HepG2 (cell line): ENCODE results near the gene SAMD4B. TPM values are rescaled to one million over a fixed set of nuclear protein-coding genes. Genes with fewer than 3 reads are reported as not detected.
A peak's percentile ranks its signal among the peaks of the same experiment; 100 is the strongest.

ENCODE experiments used
- ESRRA ChIP-seq: sonication (generic); formaldehyde crosslinking; IDR thresholded peaks from 2 replicates; pipeline ENCODE4 v1.5.1; 2020; ENCODE audit warnings: mild to moderate bottlenecking, low read depth, missing genetic modification reagents
- NKX3-1 ChIP-seq: sonication (generic); formaldehyde crosslinking; IDR thresholded peaks from 2 replicates; pipeline ENCODE4 v1.5.0; 2020; ENCODE audit warnings: missing genetic modification reagents
- PHF20 ChIP-seq: sonication (generic); formaldehyde crosslinking; IDR thresholded peaks from 2 replicates; pipeline ENCODE4 v1.5.0; 2020; ENCODE audit warnings: mild to moderate bottlenecking, missing genetic modification reagents
- SRY ChIP-seq: sonication (generic); formaldehyde crosslinking; IDR thresholded peaks from 2 replicates; pipeline ENCODE4 v1.8.0; 2022; ENCODE audit warnings: mild to moderate bottlenecking, missing genetic modification reagents
- ZMYM4 ChIP-seq: sonication (generic); formaldehyde crosslinking; IDR thresholded peaks from 2 replicates; pipeline ENCODE4 v1.8.1; 2023; ENCODE audit warnings: mild to moderate bottlenecking, missing genetic modification reagents
- ZNF274 ChIP-seq: sonication (generic); formaldehyde crosslinking; IDR thresholded peaks from 2 replicates; pipeline ENCODE4 v1.5.1; 2020; ENCODE audit warnings: mild to moderate bottlenecking, missing genetic modification reagents
- ZNF354B ChIP-seq: sonication (generic); formaldehyde crosslinking; IDR thresholded peaks from 2 replicates; pipeline ENCODE4 v1.8.0; 2022; ENCODE audit warnings: mild to moderate bottlenecking, missing genetic modification reagents
- ZNF530 ChIP-seq: sonication (generic); formaldehyde crosslinking; IDR thresholded peaks from 2 replicates; pipeline ENCODE4 v1.5.0; 2020; ENCODE audit warnings: low read depth, mild to moderate bottlenecking, missing genetic modification reagents
- ZNF547 ChIP-seq: sonication (generic); formaldehyde crosslinking; IDR thresholded peaks from 2 replicates; pipeline ENCODE4 v1.5.1; 2020; ENCODE audit warnings: mild to moderate bottlenecking, missing genetic modification reagents
- ZNF556 ChIP-seq: sonication (generic); formaldehyde crosslinking; IDR thresholded peaks from 2 replicates; pipeline ENCODE4 v1.4.0; 2020; ENCODE audit warnings: mild to moderate bottlenecking, missing genetic modification reagents, borderline replicate concordance
- ZNF652 ChIP-seq: IDR thresholded peaks from 2 replicates; pipeline ENCODE4 v1.6.1; 2016; ENCODE audit warnings: low read depth, borderline replicate concordance
- ZNF709 ChIP-seq: sonication (generic); formaldehyde crosslinking; IDR thresholded peaks from 2 replicates; pipeline ENCODE4 v1.5.0; 2020; ENCODE audit warnings: mild to moderate bottlenecking, missing genetic modification reagents
- polyA plus RNA-seq, 8 experiments: library from polyadenylated mRNA; depleted of rRNA in 3 of 8; stranded (reverse) in 7 of 8; unstranded in 1 of 8; fragments of >200 nt; fragmentation: Illumina TruSeq in 4 of 8; extraction: Trizol in 4 of 8; gene quantifications; 2 replicates each; pipeline versions ENCODE4 v1.2.1 to v1.2.3, GENCODE V29; 2011 to 2016; ENCODE audit warnings: low read depth in 4 of 8, missing spikeins in 1 of 8, mixed read lengths in 1 of 8; ENCODE audit not compliant: insufficient read depth in 1 of 8
- total RNA-seq, 5 experiments: library from RNA; depleted of rRNA; stranded (reverse); fragments of >200 nt; fragmentation: Illumina TruSeq; extraction: Trizol; gene quantifications; 2 replicates each; pipeline ENCODE4 v1.2.3, GENCODE V29; 2016; ENCODE audit warnings: low read depth in 1 of 5
- TF ChIP-seq, protein P1 (sequence below), 2 experiments: sonication (generic) in 1 of 2; formaldehyde crosslinking in 1 of 2; IDR thresholded peaks; 2 replicates each; pipeline versions ENCODE4 v1.6.1 to v1.9.0; 2014 to 2022; ENCODE audit warnings: antibody characterized with exemption in 1 of 2, borderline replicate concordance in 1 of 2, inconsistent platforms in 1 of 2, low read depth in 1 of 2, missing genetic modification reagents in 1 of 2
- TF ChIP-seq, protein P2 (sequence below): IDR thresholded peaks from 2 replicates; pipeline ENCODE4 v1.6.1; 2016
- TF ChIP-seq, protein P3 (sequence below): sonication (generic); formaldehyde crosslinking; IDR thresholded peaks from 2 replicates; pipeline ENCODE4 v1.8.1; 2023; ENCODE audit warnings: mild to moderate bottlenecking, missing genetic modification reagents
- TF ChIP-seq, protein P4 (sequence below): sonication (generic); formaldehyde crosslinking; IDR thresholded peaks from 2 replicates; pipeline ENCODE4 v1.9.0; 2021; ENCODE audit warnings: missing genetic modification reagents, mild to moderate bottlenecking, borderline replicate concordance
- TF ChIP-seq, protein P5 (sequence below): sonication (generic); formaldehyde crosslinking; IDR thresholded peaks from 2 replicates; pipeline ENCODE4 v1.4.0; 2020; ENCODE audit warnings: missing genetic modification reagents

SAMD4B gene
- total and polyA plus RNA-seq, 2 of the 13 experiments (the other 11 are each of a cell fraction or from before 2014, with no cell fraction given) = 26.0 to 31.8 TPM

DNA sequence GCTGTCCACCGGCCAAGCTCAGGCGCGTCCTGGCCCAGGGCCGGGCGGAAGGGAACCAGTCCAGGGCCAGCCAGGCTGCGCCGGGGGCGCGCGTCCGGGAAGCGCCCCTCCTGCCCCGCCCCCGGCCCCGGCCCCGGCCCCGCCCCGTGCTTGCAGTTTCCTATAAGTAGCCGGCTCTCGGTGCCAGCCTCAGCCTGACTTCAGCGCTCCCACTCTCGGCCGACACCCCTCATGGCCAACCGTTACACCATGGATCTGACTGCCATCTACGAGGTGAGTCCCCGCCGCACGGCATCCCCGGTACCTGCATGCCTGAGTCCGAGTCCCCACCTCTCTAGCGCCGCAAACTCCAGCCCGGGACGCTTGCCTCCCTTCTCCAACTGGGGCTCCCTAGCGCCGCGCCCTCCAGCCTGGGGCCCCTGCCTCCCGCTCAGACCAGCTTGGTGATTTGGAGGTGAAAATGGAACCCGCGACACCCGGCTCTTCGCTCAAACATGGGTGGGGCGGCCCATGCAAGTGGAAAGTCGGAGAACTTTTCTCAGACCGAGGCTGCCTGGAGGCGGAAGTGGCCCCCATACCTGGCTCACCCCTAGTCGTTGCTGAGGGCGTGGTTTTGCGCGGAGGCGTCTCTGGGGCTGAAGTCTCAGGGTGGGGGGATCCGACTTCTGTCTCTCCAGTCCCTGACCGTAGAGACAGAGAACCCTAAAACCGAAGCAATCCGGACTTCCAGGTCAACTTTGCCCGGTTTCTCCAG, 64.6 kb downstream of the SAMD4B start, which contains the start of gene ZFP36 (continued):
- TF ChIP-seq, protein P1, sequence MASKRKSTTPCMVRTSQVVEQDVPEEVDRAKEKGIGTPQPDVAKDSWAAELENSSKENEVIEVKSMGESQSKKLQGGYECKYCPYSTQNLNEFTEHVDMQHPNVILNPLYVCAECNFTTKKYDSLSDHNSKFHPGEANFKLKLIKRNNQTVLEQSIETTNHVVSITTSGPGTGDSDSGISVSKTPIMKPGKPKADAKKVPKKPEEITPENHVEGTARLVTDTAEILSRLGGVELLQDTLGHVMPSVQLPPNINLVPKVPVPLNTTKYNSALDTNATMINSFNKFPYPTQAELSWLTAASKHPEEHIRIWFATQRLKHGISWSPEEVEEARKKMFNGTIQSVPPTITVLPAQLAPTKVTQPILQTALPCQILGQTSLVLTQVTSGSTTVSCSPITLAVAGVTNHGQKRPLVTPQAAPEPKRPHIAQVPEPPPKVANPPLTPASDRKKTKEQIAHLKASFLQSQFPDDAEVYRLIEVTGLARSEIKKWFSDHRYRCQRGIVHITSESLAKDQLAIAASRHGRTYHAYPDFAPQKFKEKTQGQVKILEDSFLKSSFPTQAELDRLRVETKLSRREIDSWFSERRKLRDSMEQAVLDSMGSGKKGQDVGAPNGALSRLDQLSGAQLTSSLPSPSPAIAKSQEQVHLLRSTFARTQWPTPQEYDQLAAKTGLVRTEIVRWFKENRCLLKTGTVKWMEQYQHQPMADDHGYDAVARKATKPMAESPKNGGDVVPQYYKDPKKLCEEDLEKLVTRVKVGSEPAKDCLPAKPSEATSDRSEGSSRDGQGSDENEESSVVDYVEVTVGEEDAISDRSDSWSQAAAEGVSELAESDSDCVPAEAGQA (IDR thresholded peaks at IDR 0.05; ENCODE audit: low read depth) = no peak
- TF ChIP-seq, protein P1 (CRISPR knock-in tag; IDR thresholded peaks at IDR 0.05; ENCODE audit: borderline replicate concordance) = no peak
- TF ChIP-seq ZMYM4 (peak; percentile 33; the same call in 1 of the 2 replicates), ESRRA (CRISPR knock-in tag) (0 out of 2 replicates have a peak, but pooled peaks have one; percentile 13), ZNF547 (CRISPR knock-in tag) (0 out of 2 replicates have a peak, but pooled peaks have one; percentile 65), ZNF354B (CRISPR knock-in tag) (no peak), ZNF274 (CRISPR knock-in tag) (peak; percentile 47; the same call in 1 of the 2 replicates), SRY (CRISPR knock-in tag) (peak; percentile 85; the same call in 1 of the 2 replicates), ZNF709 (CRISPR knock-in tag) (peak; percentile 51; the same call in 1 of the 2 replicates), ZNF652 (0 out of 2 replicates have a peak, but pooled peaks have one; percentile 12), PHF20 (peak; percentile 37; the same call in 1 of the 2 replicates), NKX3-1 (CRISPR knock-in tag) (no peak), ZNF530 (CRISPR knock-in tag) (no peak), ZNF556 (CRISPR knock-in tag) (peak; percentile 75; the same call in 1 of the 2 replicates)
- TF ChIP-seq, protein P2, sequence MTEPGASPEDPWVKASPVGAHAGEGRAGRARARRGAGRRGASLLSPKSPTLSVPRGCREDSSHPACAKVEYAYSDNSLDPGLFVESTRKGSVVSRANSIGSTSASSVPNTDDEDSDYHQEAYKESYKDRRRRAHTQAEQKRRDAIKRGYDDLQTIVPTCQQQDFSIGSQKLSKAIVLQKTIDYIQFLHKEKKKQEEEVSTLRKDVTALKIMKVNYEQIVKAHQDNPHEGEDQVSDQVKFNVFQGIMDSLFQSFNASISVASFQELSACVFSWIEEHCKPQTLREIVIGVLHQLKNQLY (CRISPR knock-in tag) = peak; percentile 32; the same call in 1 of the 2 replicates
- TF ChIP-seq, protein P3, sequence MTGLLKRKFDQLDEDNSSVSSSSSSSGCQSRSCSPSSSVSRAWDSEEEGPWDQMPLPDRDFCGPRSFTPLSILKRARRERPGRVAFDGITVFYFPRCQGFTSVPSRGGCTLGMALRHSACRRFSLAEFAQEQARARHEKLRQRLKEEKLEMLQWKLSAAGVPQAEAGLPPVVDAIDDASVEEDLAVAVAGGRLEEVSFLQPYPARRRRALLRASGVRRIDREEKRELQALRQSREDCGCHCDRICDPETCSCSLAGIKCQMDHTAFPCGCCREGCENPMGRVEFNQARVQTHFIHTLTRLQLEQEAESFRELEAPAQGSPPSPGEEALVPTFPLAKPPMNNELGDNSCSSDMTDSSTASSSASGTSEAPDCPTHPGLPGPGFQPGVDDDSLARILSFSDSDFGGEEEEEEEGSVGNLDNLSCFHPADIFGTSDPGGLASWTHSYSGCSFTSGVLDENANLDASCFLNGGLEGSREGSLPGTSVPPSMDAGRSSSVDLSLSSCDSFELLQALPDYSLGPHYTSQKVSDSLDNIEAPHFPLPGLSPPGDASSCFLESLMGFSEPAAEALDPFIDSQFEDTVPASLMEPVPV = 0 out of 2 replicates have a peak, but pooled peaks have one; percentile 57
- TF ChIP-seq, protein P4, sequence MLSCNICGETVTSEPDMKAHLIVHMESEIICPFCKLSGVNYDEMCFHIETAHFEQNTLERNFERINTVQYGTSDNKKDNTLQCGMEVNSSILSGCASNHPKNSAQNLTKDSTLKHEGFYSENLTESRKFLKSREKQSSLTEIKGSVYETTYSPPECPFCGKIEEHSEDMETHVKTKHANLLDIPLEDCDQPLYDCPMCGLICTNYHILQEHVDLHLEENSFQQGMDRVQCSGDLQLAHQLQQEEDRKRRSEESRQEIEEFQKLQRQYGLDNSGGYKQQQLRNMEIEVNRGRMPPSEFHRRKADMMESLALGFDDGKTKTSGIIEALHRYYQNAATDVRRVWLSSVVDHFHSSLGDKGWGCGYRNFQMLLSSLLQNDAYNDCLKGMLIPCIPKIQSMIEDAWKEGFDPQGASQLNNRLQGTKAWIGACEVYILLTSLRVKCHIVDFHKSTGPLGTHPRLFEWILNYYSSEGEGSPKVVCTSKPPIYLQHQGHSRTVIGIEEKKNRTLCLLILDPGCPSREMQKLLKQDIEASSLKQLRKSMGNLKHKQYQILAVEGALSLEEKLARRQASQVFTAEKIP (CRISPR knock-in tag) = no peak
- TF ChIP-seq, protein P5, sequence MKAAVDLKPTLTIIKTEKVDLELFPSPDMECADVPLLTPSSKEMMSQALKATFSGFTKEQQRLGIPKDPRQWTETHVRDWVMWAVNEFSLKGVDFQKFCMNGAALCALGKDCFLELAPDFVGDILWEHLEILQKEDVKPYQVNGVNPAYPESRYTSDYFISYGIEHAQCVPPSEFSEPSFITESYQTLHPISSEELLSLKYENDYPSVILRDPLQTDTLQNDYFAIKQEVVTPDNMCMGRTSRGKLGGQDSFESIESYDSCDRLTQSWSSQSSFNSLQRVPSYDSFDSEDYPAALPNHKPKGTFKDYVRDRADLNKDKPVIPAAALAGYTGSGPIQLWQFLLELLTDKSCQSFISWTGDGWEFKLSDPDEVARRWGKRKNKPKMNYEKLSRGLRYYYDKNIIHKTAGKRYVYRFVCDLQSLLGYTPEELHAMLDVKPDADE (CRISPR knock-in tag) = no peak
